Adrenal gland (tissue), 5 donors: ENCODE results near the gene HDGF.

Experiments used
- POLR2A ChIP-seq, 2 donors: fragments of 450-650 bp; IDR thresholded peaks; one replicate each; pipeline ENCODE4 v1.6.1; 2017; ENCODE audit warnings: antibody characterized with exemption in 2 of 2, mild to moderate bottlenecking in 2 of 2, moderate library complexity in 1 of 2
- TF ChIP-seq, protein P1 (sequence below), 6 experiments: fragments of 450-650 bp in 4 of 6; fragments of 200-600 bp in 2 of 6; sonication (generic) in 1 of 6; IDR thresholded peaks; 1 replicate in 5 of 6; 2 replicates in 1 of 6; pipeline versions ENCODE4 v1.5.1 to v1.8.0; 2016 to 2021; ENCODE audit warnings: antibody characterized with exemption in 6 of 6, mild to moderate bottlenecking in 2 of 6, moderate library complexity in 1 of 6
- donor health status: DM: no; HTN: no; CAD: no.

DNA sequence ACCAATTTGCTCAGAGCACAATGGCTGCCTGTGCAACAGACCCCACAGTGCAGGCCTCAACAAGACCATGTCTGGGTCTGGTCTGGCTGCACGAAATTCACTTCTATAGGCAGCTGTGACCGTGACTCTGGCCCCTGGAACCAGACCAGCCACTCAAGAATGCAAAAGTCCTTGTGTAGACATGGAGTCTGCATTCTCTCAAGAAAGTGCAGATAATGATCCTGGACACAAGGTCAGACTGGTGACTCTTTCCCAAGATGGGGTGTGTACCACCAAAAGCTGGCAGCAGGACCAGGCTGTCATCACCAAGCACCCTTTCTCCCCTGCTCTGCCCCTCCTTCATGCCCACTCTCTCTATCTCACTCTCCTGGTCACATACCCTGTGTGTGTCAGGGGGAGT is 30.3 kb downstream of the HDGF start:
- TF ChIP-seq POLR2A (IDR thresholded peaks at IDR 0.05) = no peak
- TF ChIP-seq, protein P1, sequence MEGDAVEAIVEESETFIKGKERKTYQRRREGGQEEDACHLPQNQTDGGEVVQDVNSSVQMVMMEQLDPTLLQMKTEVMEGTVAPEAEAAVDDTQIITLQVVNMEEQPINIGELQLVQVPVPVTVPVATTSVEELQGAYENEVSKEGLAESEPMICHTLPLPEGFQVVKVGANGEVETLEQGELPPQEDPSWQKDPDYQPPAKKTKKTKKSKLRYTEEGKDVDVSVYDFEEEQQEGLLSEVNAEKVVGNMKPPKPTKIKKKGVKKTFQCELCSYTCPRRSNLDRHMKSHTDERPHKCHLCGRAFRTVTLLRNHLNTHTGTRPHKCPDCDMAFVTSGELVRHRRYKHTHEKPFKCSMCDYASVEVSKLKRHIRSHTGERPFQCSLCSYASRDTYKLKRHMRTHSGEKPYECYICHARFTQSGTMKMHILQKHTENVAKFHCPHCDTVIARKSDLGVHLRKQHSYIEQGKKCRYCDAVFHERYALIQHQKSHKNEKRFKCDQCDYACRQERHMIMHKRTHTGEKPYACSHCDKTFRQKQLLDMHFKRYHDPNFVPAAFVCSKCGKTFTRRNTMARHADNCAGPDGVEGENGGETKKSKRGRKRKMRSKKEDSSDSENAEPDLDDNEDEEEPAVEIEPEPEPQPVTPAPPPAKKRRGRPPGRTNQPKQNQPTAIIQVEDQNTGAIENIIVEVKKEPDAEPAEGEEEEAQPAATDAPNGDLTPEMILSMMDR (IDR thresholded peaks at IDR 0.05) = no peak
